HL-60/S4 (cell line): ENCODE results near the gene SCG5.

Source experiments
- in situ Hi-C: fragments of 300-500 bp; cut with MboI; formaldehyde crosslinking; loops from 2 replicates; pipeline ENCODE4 v1.14.3; 2022; ENCODE audit warnings: low sequenced_read_pairs

The SCG5 gene

DNA sequence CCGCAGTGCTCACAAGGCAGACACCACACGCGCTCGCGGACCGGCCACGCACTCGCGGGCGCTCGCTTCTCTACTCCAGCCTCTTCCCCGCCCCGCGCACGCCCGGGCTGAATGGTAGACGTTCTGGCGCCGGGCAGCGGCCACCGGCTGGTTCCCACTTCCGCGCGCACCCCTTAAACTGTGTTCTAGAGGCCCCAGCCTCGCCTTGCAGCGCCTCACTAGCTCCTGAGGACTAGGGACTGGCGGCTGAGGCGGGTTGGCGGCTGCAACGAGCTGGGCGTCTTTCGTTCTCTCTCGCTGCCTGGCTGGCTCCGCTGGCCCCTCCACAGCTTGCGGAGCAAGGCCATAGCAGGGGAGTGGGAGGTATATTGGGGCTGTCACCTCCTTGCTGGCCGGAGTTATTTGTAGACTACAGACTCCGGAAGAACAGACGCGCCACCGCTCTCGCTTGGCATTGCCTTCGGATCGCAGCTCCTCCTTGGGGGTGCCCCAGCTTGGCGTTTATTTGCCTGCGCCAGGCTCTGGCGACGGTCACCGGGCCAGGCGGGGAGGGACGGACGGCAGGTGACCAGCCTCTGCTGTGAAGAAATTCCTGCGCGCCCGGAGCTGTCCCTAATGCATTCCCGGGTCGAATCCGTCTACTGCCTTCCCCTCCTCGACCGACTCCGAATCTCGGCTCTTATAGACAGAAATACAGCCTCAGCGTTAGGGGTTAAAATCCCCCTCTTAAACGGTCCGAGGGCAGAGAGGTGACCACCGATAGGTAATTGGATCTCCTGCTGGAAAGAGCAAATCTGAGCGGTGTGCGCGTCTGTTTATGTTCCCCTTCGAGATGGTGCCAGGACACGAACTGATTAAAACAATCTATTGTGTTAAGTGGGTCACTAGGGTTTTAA, 77.6 kb downstream of the SCG5 start:
- in situ Hi-C loops = no loop called here

DNA sequence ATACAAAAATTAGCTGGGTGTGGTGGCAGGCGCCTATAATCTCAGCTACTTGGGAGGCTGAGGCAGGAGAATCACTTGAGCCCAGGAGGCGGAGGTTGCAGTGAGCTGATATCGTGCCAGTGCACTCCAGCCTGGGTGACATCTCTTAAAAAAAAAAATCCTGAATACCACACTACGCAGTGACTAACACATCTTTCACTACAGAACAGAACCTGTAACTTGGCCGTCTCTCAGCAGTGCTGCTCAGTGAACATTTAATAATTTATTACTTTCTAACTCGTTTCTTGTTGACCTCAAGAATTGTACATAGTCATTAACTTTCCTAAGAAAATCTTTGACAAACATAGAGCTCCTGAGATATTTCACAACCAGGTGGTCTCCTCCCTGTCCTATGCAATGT, 80.1 kb downstream of the SCG5 start:
- in situ Hi-C loops = no loop called here

- in situ Hi-C loops = no loop called here
Measured at GRCh38 chr15:32722136-32722535, 80.6 kb downstream of the SCG5 start.

DNA sequence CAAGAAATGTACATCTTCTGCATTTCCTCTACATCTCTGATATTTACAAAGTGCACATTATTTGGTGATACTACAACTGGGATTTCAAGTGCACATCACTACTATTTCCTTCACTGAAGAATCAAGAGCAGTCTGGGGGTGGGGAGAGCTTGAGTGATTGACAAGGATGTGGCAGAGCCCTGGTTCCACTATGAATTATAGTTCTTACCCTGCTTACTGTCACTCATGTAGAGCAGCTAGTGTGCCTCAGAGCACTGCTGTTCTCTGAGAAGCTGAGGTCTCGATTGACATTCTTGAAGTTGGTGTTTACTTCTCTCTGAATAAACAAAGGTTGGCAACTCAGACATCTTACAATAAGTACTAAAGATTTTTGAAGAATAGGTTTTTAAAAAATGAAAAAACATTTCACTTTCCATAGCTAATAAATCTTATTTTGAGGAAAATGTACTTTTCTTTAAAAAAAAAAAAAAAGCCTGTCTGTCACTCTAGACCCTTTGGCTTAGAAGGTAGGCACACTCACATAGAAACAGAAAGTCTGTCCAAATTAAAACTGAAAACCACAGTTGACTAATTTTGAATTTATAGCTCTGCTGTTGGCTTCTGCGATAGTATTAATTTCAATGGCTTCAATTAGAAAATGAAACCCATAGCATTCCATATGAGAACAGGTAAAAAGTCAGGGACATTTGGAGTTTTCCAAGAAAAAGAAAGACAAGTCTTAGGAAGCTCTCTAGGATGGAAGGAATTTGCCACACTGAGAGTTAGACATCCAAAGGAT, 81.8 kb downstream of the SCG5 start:
- in situ Hi-C loops = no loop called here

DNA sequence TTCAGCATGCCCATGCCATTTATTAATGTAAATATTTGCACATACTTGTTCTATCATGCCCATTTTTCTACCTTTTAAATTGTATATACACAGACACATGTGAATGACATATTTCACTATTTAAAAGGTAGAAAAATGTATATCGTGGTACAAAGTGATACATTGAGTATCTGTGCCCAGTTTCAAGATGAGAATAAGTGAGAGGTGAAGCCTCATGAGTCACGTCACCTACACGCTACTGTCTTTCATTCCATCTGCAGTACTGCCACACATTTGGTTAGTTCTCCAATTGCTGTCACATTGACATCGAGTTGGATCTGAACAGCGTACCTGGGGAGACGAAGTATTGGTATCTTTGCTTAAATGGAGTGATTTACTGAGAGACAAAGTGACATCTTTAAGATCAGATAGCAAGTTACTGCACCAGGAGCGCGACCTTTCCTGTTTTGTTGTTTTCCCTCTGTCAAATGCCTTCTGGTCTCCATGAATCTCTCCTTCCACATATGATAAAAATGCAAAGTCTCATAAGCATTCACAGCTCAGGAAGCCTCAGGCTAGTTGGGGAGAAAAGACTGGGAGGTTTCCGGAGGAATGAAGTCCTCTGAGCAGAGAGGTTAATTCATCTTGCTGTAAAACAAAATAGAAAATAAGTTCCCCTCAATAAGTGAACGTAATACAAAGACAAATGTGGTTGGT, 88.3 kb downstream of the SCG5 start:
- in situ Hi-C loops = no loop called here

- in situ Hi-C loops = no loop called here
Measured at GRCh38 chr15:32730677-32731654, 89.5 kb downstream of the SCG5 start.

GRCh38 chr15:32732574-32733157, 91.2 kb downstream of the SCG5 start:
- in situ Hi-C loops = no loop called here

DNA sequence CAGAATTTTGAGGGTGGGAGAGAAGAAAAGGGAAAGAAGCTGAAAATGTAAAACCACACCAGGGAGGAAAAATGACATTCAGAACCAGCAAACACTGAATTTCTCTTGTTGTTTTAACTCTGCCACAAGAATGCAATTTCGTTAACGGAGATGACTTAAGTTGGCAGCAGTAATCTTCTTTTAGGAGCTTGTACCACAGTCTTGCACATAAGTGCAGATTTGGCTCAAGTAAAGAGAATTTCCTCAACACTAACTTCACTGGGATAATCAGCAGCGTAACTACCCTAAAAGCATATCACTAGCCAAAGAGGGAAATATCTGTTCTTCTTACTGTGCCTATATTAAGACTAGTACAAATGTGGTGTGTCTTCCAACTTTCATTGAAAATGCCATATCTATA, 91.8 kb downstream of the SCG5 start:
- in situ Hi-C loops = no loop called here

DNA sequence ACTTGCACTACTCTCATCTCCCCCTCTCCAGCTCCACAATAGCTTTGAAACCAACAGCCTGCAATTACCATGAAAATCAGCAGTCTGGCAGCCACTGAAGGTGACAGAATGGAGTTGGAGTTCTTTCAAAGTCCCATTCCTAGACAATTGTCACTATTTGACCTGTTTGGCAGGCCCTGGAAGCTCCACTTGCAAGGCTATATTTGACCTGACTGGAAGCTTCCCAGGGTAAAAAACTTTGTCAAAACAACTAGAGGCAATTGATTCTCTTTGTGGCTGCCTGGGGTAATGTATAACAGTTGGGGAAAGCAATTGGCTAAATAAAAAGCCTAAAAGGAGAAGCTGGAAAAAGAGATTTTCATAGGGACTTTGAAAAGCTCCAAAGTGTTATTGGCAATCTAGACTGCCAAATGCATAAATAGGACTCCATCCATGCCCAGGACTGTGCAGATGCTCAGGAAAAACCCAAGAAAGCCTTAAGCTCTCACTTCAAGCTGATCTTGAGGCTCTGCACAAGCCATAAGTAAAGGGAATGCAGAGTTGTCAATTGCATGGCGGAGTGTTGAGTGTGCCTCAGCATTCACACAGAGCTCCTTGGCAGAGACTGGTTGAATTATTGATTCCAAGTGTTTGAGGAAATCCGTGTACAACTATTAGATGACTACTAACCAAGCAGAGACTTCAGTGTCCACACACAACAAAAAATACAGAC, 94.6 kb downstream of the SCG5 start:
- in situ Hi-C loops = no loop called here

- in situ Hi-C loops = no loop called here
Measured at GRCh38 chr15:32736701-32737061, 95.2 kb downstream of the SCG5 start.

- in situ Hi-C loops = no loop called here
Measured at GRCh38 chr15:32737304-32737703, 95.8 kb downstream of the SCG5 start.

DNA sequence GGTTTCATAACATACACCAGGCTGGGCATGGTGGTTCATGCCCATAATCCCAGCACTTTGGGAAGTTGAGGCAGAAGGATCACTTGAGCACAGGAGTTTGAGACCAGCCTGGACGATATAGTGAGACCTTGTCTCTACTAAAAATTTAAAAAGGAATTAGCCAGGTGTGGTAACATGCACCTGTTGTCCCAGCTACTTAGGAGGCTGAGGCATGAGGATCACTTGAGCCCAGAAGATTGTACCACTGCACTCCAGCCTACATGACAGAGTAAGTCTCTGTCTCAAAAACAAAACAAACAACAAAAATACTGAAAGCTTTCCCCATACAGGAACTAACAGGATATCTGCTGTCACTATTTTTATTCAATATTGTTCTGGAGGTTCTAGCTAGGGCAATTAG, 97.2 kb downstream of the SCG5 start:
- in situ Hi-C loops = no loop called here

DNA sequence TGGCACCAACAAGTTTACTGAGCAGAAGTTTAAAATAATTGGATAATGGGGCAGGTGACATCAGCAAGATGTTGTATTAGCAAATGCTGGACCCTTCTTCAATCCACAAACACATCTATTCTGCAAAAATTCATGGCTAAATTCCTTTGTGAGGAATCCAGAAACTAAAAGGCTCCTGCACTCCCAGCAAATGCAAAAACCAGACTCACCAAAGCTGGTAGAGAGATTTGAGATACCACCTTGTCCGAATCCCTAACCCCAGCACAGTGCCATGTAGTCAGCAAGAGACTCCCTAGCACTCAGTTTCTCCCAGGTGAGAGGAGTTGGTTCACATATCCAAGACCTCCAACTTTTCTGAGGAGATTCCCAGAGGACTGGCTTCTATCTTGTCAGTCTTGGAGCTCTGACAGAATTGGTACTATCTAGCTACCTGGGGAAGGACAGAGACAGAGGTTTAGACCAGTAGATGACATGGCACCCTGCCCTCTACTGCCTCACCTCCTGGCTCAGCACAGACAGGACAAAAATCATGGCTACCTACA, 98.1 kb downstream of the SCG5 start:
- in situ Hi-C loops = no loop called here

DNA sequence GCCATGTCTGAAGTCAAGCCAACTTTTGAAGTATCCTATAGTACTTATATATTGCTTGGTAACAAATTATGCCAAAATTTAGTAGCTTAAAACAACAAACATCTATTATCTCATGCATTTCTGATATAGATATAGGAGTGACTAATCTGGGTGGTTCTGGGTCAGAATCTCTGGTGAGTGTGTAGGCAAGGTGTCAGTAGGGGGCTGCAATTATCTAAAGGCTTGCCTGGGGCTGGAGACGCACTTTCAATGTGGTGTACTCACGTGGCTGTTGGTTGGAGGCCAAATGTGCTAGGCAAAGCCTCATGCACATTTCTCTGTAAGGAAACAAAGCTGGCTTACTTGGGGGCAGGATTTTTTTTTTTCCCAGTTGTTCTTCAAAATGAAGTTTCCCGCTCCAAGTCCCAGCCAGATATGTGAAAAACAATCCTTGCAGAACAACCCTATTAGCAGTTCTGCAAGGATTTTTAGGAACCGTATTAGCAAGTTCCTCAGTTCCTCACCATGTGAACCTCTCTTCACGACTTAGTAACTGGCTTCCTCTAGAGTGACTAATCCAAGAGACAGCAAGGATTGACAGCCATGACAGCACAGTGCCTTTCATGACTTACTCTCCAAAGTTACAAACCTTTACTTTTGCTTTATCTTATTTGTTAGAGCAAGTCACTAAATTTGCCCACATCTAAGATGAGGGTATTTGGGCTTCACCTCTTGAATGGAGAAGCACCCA, 102.1 kb downstream of the SCG5 start:
- in situ Hi-C loops = no loop called here

GRCh38 chr15:32746116-32746857, 104.8 kb downstream of the SCG5 start:
- in situ Hi-C loops = no loop called here
